Measurements from ENCODE around the gene CAPZA2. TPM values are rescaled to one million over a fixed set of nuclear protein-coding genes. Genes with fewer than 3 reads are reported as not detected.

Gene CAPZA2
- total and polyA plus RNA-seq, 11 donors: 37.4 to 483 (median 324) TPM

- H3K27ac ChIP-seq: no peak overlapping the region
Measured at GRCh38 chr7:116886543-116887156, 24.3 kb downstream of the CAPZA2 start.

GRCh38 chr7:116888895-116889294 is 26.5 kb downstream of the CAPZA2 start:
- Histone ChIP-seq H3K27ac (no peak overlapping the region), H3K4me3 (no peak overlapping the region), H3K9me3 (peaks cover 0 to 11% (median 0%) of the 10 kb centered on the region in 12 donors), H3K36me3 (peaks cover 0 to 66% (median 55%) of the 10 kb centered on the region in 9 donors), H3K4me1 (peaks cover 0 to 19% (median 14%) of the 10 kb centered on the region in 12 donors), H3K27me3 (no peaks in the 10 kb centered on the region)
- TF ChIP-seq, protein P1, sequence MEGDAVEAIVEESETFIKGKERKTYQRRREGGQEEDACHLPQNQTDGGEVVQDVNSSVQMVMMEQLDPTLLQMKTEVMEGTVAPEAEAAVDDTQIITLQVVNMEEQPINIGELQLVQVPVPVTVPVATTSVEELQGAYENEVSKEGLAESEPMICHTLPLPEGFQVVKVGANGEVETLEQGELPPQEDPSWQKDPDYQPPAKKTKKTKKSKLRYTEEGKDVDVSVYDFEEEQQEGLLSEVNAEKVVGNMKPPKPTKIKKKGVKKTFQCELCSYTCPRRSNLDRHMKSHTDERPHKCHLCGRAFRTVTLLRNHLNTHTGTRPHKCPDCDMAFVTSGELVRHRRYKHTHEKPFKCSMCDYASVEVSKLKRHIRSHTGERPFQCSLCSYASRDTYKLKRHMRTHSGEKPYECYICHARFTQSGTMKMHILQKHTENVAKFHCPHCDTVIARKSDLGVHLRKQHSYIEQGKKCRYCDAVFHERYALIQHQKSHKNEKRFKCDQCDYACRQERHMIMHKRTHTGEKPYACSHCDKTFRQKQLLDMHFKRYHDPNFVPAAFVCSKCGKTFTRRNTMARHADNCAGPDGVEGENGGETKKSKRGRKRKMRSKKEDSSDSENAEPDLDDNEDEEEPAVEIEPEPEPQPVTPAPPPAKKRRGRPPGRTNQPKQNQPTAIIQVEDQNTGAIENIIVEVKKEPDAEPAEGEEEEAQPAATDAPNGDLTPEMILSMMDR (IDR thresholded peaks at IDR 0.05): no peak
- TF ChIP-seq POLR2A (IDR thresholded peaks at IDR 0.05): no peak
- 56 to 66% (median 59%) methylated on average over 3 of the region's 3 CpGs for WGBS, 4 donors
- ATAC-seq (no peak), DNase-seq (no peak)
- intact Hi-C loops (cut with DNase I): no loop called here

More at GRCh38 chr7:116886543-116887156, 24.3 kb downstream of the CAPZA2 start:
- intact Hi-C loops (cut with DNase I): no loop called here
- Histone ChIP-seq H3K36me3 (peaks cover 0 to 44% (median 33%) of the 10 kb centered on the region in 9 donors), H3K4me3 (no peak overlapping the region), H3K9me3 (peaks cover 0 to 12% (median 0%) of the 10 kb centered on the region in 12 donors), H3K27me3 (no peaks in the 10 kb centered on the region), H3K4me1 (peaks cover 0 to 42% (median 21%) of the 10 kb centered on the region in 12 donors)
- ATAC-seq (peak in 1 of 4 donors; percentile 61), DNase-seq (no peak)
- no peak for TF ChIP-seq POLR2A (IDR thresholded peaks at IDR 0.05)
- TF ChIP-seq, protein P1 (IDR thresholded peaks at IDR 0.05): no peak

GRCh38 chr7:116895849-116896248 is 33.5 kb downstream of the CAPZA2 start:
- TF ChIP-seq, protein P1 (IDR thresholded peaks at IDR 0.05): no peak
- no peak for TF ChIP-seq POLR2A (IDR thresholded peaks at IDR 0.05)
- intact Hi-C loops (cut with DNase I): no loop called here
- ATAC-seq: no peak
- Histone ChIP-seq H3K9me3 (peaks cover 0 to under 1% (median 0%) of the 10 kb centered on the region in 12 donors), H3K27me3 (no peaks in the 10 kb centered on the region), H3K4me3 (no peak overlapping the region), H3K36me3 (peaks cover 0 to 88% (median 74%) of the 10 kb centered on the region in 9 donors), H3K27ac (no peak overlapping the region), H3K4me1 (peaks cover 0 to 31% (median 9%) of the 10 kb centered on the region in 12 donors)
- 48 to 98% (median 52%) methylated on average over 1 to 2 of the region's 2 CpGs for WGBS, 4 donors
- DNase-seq: no peak

- no peak overlapping the region for H3K4me3 ChIP-seq
- H3K27ac ChIP-seq: peak overlapping the region in 2 of 12 donors; percentile 23 to 30
- TF ChIP-seq POLR2A (IDR thresholded peaks at IDR 0.05): no peak
- TF ChIP-seq, protein P1 (IDR thresholded peaks at IDR 0.05): no peak
- H3K9me3 ChIP-seq: peaks cover 0 to 3% (median 0%) of the 10 kb centered on the region in 12 donors
- H3K36me3 ChIP-seq: peaks cover 0 to 82% (median 64%) of the 10 kb centered on the region in 9 donors
- 70 to 79% (median 71%) methylated on average over 4 of the region's 4 CpGs for WGBS, 4 donors
- peaks cover 0 to 31% (median 9%) of the 10 kb centered on the region in 12 donors for H3K4me1 ChIP-seq
- ATAC-seq (peak in 3 of 4 donors; percentile 48 to 75 (median 61)), DNase-seq (no peak)
- intact Hi-C loops (cut with DNase I): no loop called here
- no peaks in the 10 kb centered on the region for H3K27me3 ChIP-seq
Measured at GRCh38 chr7:116897661-116898060, 35.3 kb downstream of the CAPZA2 start.

Measured in heart left ventricle (tissue), 16 donors.